Tibial nerve (tissue), 4 donors: ENCODE results near the gene GAS5. TPM values are rescaled to one million over a fixed set of nuclear protein-coding genes. Genes with fewer than 3 reads are reported as not detected.
A peak's percentile ranks its signal among the peaks of the same experiment; 100 is the strongest.

Experiments used
- DNase-seq, 2 donors: peaks; one replicate each; pipeline ENCODE4 v3.0.0-alpha.2; 2019; ENCODE audit warnings: low spot score in 2 of 2
- H3K27ac ChIP-seq, 4 donors: fragments of 200-600 bp; sonication (generic) in 3 of 4; one replicate each; pipeline ENCODE4 v1.5.1; 2017 to 2019; ENCODE audit warnings: mild to moderate bottlenecking in 1 of 4
- H3K27me3 ChIP-seq, 2 donors: fragments of 200-600 bp; sonication (generic) in 1 of 2; one replicate each; pipeline versions ENCODE4 v1.5.1 to v1.6.0; 2017 to 2019
- H3K36me3 ChIP-seq, 3 donors: fragments of 200-600 bp; sonication (generic); one replicate each; pipeline ENCODE4 v1.5.1; 2018 to 2019
- H3K4me1 ChIP-seq, 4 donors: fragments of 200-600 bp; sonication (generic) in 3 of 4; one replicate each; pipeline ENCODE4 v1.5.1; 2017 to 2019
- H3K4me3 ChIP-seq, 4 donors: fragments of 200-600 bp; sonication (generic) in 3 of 4; one replicate each; pipeline ENCODE4 v1.5.1; 2017 to 2019; ENCODE audit warnings: mild to moderate bottlenecking in 1 of 4, moderate library complexity in 1 of 4
- H3K9me3 ChIP-seq, 4 donors: fragments of 200-600 bp; sonication (generic) in 3 of 4; one replicate each; pipeline ENCODE4 v1.5.1; 2017 to 2019
- EP300 ChIP-seq, 2 donors: sonication (generic); formaldehyde crosslinking; IDR thresholded peaks; one replicate each; pipeline ENCODE4 v1.6.1; 2017; ENCODE audit warnings: antibody characterized with exemption in 2 of 2, mild to moderate bottlenecking in 1 of 2
- POLR2A ChIP-seq, 2 donors: fragments of 450-650 bp; IDR thresholded peaks; one replicate each; pipeline ENCODE4 v1.6.1; 2017; ENCODE audit warnings: antibody characterized with exemption in 2 of 2, mild to moderate bottlenecking in 2 of 2, moderate library complexity in 2 of 2
- WGBS, 2 donors: methylation state at CpG; one replicate each; pipeline ENCODE4 v1.1.5; 2018; 5-methylcytosine and 5-hydroxymethylcytosine counted together
- total RNA-seq, 4 donors: library from RNA; depleted of rRNA; stranded (reverse); fragments of >200 nt; gene quantifications; one replicate each; pipeline ENCODE4 v1.1.0, GENCODE V29; 2016
- TF ChIP-seq, protein P1 (sequence below), 5 experiments: fragments of 200-600 bp in 3 of 5; fragments of 450-650 bp in 2 of 5; sonication (generic) in 3 of 5; IDR thresholded peaks; one replicate each; pipeline ENCODE4 v1.5.1; 2016 to 2019; ENCODE audit warnings: antibody characterized with exemption in 5 of 5, mild to moderate bottlenecking in 3 of 5, moderate library complexity in 2 of 5

GAS5 gene
- total RNA-seq, 4 donors from 2014 or later, result 348 to 615 (median 564) TPM

DNA sequence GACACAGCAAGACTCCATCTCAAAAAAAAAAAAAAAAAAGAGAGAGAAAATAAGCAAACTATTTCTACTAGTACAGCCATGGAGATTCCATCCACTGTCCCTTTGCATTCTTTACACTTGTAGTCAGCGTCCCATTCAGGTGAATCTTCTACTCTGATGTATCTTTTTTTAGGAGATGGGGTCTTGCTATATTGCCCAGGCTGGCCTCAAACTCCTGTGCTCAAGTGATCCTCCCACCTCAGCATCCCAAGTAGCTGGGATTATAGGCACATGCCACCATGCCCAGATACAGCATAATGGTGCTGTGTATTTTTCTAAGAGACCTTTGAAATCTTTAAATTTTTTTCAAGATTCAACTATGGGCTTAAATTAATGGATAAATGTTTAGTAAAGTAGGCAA, 35.0 kb downstream of the GAS5 start:
- Histone ChIP-seq H3K27me3 (no peaks in the 10 kb centered on the region), H3K36me3 (peaks cover 0 to 79% (median 9%) of the 10 kb centered on the region in 3 donors), H3K4me3 (no peak overlapping the region), H3K27ac (no peak overlapping the region), H3K9me3 (no peaks in the 10 kb centered on the region), H3K4me1 (peaks cover 0 to 10% (median 0%) of the 10 kb centered on the region in 4 donors)
- WGBS, 2 donors, result 91 to 100% methylated on average over 1 of the region's 1 CpG
- no peak for TF ChIP-seq POLR2A (IDR thresholded peaks at IDR 0.05)
- no peak for TF ChIP-seq EP300 (IDR thresholded peaks at IDR 0.05)
- TF ChIP-seq, protein P1, sequence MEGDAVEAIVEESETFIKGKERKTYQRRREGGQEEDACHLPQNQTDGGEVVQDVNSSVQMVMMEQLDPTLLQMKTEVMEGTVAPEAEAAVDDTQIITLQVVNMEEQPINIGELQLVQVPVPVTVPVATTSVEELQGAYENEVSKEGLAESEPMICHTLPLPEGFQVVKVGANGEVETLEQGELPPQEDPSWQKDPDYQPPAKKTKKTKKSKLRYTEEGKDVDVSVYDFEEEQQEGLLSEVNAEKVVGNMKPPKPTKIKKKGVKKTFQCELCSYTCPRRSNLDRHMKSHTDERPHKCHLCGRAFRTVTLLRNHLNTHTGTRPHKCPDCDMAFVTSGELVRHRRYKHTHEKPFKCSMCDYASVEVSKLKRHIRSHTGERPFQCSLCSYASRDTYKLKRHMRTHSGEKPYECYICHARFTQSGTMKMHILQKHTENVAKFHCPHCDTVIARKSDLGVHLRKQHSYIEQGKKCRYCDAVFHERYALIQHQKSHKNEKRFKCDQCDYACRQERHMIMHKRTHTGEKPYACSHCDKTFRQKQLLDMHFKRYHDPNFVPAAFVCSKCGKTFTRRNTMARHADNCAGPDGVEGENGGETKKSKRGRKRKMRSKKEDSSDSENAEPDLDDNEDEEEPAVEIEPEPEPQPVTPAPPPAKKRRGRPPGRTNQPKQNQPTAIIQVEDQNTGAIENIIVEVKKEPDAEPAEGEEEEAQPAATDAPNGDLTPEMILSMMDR (IDR thresholded peaks at IDR 0.05), result no peak
- DNase-seq, result no peak

DNA sequence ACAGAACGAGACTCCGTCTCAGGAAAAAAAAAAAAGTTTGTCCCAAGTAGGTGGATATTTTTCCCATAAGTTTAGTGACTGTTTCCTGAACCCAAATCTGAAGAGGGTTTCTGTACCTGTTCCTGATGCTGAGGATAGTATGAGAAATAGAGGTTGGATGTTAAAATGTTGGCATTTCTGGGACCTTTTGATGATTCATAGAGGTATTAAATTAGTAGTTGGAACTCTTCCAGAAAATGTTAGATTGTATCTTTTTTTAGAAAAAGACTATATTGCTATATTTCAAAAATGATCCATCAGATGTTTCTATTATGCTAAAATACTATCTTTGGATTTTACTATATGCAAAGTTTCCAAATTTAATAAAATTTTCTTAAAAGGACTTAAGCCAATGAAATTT, 40.2 kb downstream of the GAS5 start:
- TF ChIP-seq EP300 (IDR thresholded peaks at IDR 0.05), result no peak
- no peak for TF ChIP-seq POLR2A (IDR thresholded peaks at IDR 0.05)
- TF ChIP-seq, protein P1 (IDR thresholded peaks at IDR 0.05), result no peak
- DNase-seq, result no peak
- WGBS, 2 donors, result 95 to 96% methylated on average over 2 of the region's 2 CpGs

DNA sequence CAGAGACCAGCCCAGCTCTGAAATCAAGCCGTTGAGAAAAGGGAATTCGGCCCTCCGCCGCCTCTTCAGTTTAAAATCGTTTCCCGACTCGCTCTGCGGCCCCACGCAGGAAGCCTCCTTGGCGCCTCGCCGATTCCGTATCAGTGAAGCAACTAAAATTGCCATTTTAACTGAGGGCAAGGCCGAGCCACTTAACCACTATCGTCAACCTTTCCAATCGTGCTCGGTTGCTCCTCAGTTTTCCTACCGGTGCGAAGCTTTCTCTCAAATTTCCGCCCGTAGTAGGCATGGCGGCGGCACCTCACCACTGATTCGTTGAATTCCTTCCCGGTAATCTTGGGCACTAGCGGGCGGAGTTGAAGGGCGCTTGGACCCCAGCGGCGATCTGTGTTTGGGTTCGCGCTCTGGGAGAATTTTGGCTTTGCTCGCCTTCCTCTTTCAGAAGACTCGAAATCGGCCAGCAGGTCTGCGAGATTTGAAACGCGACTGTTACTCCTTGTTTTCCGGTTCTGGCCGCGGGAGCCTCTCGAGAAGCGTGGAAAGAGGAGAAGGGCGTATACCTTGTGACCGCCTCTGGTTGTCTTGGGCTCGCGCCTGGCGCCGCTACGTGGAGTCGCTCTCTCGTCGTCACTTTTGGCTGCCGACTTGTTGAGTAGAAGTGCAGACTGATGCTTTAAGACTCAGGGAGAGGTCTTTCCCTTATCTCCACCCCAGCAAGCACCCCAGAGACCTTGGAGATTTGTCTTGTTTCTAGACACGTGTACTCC, 43.3 kb downstream of the GAS5 start, which contains the start of the genes CENPL and DARS2:
Gene CENPL (minus strand): TSS at position 569 of the 767 bp plus-strand sequence. CDS start 13,584 bp downstream, outside the sequence.
Gene DARS2 (plus strand): TSS at position 359 of the 767 bp plus-strand sequence. CDS start 557 bp downstream, outside the sequence.
- H3K4me3 ChIP-seq, result peak within 1 kb of the TSS; percentile 75 to 88 (median 82)
- no peaks in the 10 kb centered on the region for H3K9me3 ChIP-seq
- H3K27me3 ChIP-seq, result no peaks in the 10 kb centered on the region
- H3K4me1 ChIP-seq, result peaks cover 0 to 41% (median 12%) of the 10 kb centered on the region in 4 donors
- WGBS, 2 donors, result 0 to 1% methylated on average over 53 to 55 of the region's 55 CpGs
- peaks cover 0 to 5% (median 0%) of the 10 kb centered on the region in 3 donors for H3K36me3 ChIP-seq
- peak; percentile 93 to 97 for DNase-seq
- TF ChIP-seq, protein P1 (IDR thresholded peaks at IDR 0.05), result no peak
- peak; percentile 10 to 53 for TF ChIP-seq POLR2A (IDR thresholded peaks at IDR 0.05)
- TF ChIP-seq EP300 (IDR thresholded peaks at IDR 0.05), result peak; percentile 48 to 94
- H3K27ac ChIP-seq, result peak within 1 kb of the TSS; percentile 89 to 97 (median 94)

More for the DNA sequence above, 40.2 kb downstream of the GAS5 start:
- peaks cover 0 to 33% (median 9%) of the 10 kb centered on the region in 3 donors for H3K36me3 ChIP-seq
- no peaks in the 10 kb centered on the region for H3K27me3 ChIP-seq
- no peak overlapping the region for H3K27ac ChIP-seq
- H3K4me1 ChIP-seq, result peaks cover 0 to 40% (median 12%) of the 10 kb centered on the region in 4 donors
- no peaks in the 10 kb centered on the region for H3K9me3 ChIP-seq
- H3K4me3 ChIP-seq, result no peak overlapping the region

DNA sequence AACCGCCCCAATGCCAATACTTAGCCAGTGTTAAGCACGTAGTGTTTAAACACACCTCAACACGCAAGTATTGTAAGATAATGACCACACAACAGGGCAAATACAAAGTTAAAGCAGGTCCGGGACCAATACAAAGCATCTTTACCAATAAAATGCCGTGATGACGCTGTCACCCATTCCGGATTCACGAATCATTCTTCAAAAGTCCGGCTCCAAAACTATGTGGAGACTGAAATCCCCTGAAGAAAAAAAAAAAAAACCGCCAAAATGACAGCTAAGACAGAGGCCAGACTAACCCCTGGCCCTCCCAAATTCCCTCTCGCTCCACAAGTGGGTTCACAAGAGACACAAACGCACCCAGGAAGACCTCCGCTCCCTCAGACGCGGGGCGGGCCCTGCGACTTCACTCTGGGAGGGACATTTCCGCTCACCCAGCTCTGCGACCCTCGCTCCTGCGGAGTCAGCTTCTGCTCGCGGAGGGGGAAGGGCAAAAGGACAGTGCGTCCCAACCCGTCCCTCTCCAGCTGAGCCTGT, 43.9 kb downstream of the GAS5 start:
- Histone ChIP-seq H3K4me1 (peaks cover 0 to 41% (median 12%) of the 10 kb centered on the region in 4 donors), H3K36me3 (peaks cover 0 to 3% (median 0%) of the 10 kb centered on the region in 3 donors), H3K4me3 (peak overlapping the region; percentile 75 to 88 (median 82)), H3K27me3 (no peaks in the 10 kb centered on the region), H3K27ac (peak overlapping the region; percentile 89 to 97 (median 94)), H3K9me3 (no peaks in the 10 kb centered on the region)
- 0 to 1% methylated on average over 21 to 25 of the region's 25 CpGs for WGBS, 2 donors
- DNase-seq, result no peak
- TF ChIP-seq, protein P1 (IDR thresholded peaks at IDR 0.05), result no peak
- TF ChIP-seq EP300 (IDR thresholded peaks at IDR 0.05) (no peak), POLR2A (IDR thresholded peaks at IDR 0.05) (no peak)

DNA sequence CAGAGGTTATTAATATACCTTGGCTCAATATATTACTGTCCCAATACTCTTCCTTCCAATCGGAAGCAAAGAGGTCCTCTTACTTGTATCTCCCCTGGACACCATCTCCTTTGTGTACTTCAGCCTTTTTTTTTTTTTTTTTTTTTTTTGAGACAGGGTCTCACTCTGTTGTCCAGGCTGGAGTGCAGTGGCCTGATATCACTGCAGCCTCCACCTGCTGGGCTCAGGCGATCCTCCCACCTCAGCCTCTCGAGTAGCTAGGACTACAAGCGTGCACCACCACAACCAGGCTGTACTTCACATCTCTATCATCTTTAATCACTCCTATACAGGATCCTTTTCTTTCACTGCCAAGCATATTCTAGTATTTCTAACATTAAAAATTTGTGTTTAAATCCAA, 46.1 kb downstream of the GAS5 start:
- TF ChIP-seq, protein P1 (IDR thresholded peaks at IDR 0.05), result no peak
- TF ChIP-seq EP300 (IDR thresholded peaks at IDR 0.05), result no peak
- TF ChIP-seq POLR2A (IDR thresholded peaks at IDR 0.05), result no peak
- H3K4me3 ChIP-seq, result no peak overlapping the region
- H3K4me1 ChIP-seq, result peaks cover 0 to 26% (median 12%) of the 10 kb centered on the region in 4 donors
- WGBS, 2 donors, result 91 to 92% methylated on average over 4 of the region's 4 CpGs
- H3K36me3 ChIP-seq, result no peaks in the 10 kb centered on the region
- DNase-seq, result no peak
- H3K9me3 ChIP-seq, result no peaks in the 10 kb centered on the region
- no peaks in the 10 kb centered on the region for H3K27me3 ChIP-seq
- H3K27ac ChIP-seq, result no peak overlapping the region
